LHCN-M2 (cell line): ENCODE results near the gene RPL36. TPM values are rescaled to one million over a fixed set of nuclear protein-coding genes. Genes with fewer than 3 reads are reported as not detected.

Experiments
- DNase-seq: peaks from one replicate; pipeline ENCODE4 v3.0.0-alpha.2; 2012; ENCODE audit warnings: low read depth
- polyA plus RNA-seq: library from polyadenylated mRNA; unstranded; fragments of >200 nt; gene quantifications from one replicate; pipeline ENCODE4 v1.2.1, GENCODE V29; 2012; ENCODE audit warnings: missing spikeins
- total RNA-seq: library from RNA; depleted of rRNA; stranded (reverse); fragments of >200 nt; gene quantifications from 2 replicates; pipeline ENCODE4 v1.2.3, GENCODE V29; 2014; rRNA removed

RPL36 gene
- 795 and 866 TPM in 2 replicates for total RNA-seq
- polyA plus RNA-seq: 1,408 TPM

DNA sequence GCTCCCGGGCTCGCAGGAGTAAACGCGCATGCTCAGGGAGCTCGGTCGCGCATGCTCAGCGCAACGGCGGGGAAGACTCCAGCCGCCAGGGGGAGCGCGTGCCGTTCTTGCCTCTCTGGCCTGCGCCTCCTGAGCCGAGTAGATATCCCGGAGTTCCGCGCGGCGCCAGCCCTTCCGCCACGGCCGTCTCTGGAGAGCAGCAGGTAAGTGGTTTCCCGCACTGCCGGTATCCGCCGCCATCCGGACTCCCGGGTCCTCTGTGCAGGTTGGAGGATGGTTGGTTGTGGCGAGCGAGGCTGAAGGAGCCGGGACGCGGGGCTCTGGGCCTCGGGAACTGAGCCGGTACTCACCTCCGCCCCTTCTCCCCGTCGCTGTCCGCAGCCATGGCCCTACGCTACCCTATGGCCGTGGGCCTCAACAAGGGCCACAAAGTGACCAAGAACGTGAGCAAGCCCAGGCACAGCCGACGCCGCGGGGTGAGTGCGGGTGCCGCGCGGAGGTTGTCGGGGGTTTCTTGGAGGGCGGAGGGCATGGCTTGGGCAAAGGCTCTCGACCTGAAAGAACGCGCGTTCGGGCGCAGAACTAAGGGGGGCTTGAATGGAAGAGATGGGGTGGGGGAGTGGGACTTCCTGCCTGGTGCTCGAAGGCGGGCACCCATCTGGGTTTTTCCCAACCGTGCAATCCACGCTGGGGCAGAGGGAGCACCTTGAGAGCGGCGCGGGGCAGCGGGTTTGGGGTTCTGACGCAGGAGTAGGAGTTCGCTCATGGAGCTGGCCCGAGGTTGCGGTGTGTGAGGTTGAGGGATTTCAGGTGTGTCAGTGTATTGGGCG lies at the start of gene RPL36:
TSS of gene RPL36 (plus strand) at position 171 of the 830 bp plus-strand sequence. CDS start at position 384, 213 bp downstream.
- DNase-seq: peak; percentile 95

DNA sequence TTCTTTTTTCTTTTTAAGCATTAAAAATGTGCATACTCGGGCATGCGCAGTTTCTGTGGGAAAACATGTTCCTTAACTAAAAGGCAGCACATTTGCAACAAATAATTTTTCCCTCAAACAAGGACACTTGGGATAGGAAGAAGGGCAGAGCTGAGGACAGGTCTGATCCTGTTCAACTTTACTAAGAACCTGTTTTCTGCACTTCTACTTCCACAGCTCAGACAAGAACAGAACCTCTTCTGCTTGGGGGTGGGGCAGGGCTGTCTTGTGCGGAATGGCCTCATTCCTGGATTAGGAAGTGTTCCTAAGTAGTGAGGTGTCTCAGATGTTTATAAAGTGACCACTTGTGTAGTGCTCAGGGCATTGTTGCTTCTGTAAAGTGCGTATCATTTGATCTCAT lies 48.9 kb upstream of the RPL36 start:
- DNase-seq: no peak

GRCh38 chr19:5642204-5642603 lies 47.9 kb upstream of the RPL36 start:
- DNase-seq: no peak

DNA sequence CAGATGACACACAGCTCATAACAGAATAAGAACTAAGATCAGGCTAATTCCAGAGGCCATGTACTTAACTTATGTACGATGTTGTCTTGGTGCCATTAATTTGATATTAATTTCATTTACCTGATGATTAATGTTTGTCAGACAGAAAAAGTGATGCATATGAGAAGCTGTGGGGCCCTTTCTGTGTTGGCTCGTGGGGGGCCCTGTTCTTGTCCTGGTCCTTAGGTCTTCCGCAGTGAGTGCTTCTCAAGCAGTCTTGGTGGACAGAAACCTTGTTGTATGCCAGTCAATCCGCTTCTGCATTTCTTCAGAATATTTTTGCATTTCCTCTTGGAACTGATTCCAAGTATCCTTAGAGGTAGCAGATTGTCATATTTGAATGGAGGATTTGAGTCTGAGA lies 47.0 kb upstream of the RPL36 start:
- DNase-seq: no peak

- DNase-seq: no peak
Observed at GRCh38 chr19:5644037-5644436, 46.1 kb upstream of the RPL36 start.

DNA sequence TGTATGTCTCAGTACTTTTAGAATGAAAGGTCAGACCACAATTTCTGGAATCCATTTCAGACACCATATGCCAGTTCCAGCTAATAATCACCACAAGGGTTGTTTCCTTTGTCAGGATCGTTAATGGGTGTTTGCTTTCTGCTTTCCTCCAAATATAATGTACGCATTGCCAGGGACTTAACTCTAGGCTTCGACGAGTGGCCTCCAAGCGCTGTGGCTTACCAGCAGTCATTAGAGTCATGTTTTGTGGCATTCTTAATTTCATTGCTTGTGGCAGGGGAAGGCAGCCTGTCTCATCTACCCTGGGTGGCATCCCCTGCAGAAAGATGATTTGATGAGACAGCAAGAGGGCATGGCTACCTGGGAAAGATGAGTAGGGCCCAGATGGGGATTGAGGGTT lies 44.7 kb upstream of the RPL36 start:
- no peak for DNase-seq

GRCh38 chr19:5646703-5647102 lies 43.4 kb upstream of the RPL36 start:
- no peak for DNase-seq

- no peak for DNase-seq
Observed at GRCh38 chr19:5648464-5648863, 41.6 kb upstream of the RPL36 start.

DNA sequence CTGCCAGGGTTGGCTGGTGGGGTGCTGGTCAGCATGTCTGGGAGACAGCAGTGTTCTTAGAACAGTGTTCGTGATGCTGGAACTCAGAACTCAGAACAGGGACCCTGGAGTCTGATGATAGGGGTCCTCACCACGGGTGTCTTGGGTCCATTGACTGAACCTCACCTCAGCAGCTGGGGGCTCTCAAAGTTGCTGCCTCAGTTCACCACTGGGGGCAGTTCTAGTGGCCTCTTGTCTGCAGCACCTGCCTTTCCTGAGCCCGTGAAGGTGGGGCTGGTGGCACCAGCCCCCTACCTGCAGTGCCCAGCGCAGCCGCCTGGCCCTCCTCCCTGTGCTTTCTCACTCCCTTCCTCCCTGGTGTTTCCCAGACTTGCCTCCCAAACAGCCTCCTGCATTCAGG lies 38.7 kb upstream of the RPL36 start:
- DNase-seq: no peak

GRCh38 chr19:5652261-5652660 lies 37.8 kb upstream of the RPL36 start:
- no peak for DNase-seq

GRCh38 chr19:5654931-5655330 lies 35.2 kb upstream of the RPL36 start:
- DNase-seq: no peak

GRCh38 chr19:5655412-5655811 lies 34.7 kb upstream of the RPL36 start:
- DNase-seq: no peak

- DNase-seq: no peak
Observed at GRCh38 chr19:5661483-5661882, 28.6 kb upstream of the RPL36 start.

- no peak for DNase-seq
Observed at GRCh38 chr19:5663904-5664303, 26.2 kb upstream of the RPL36 start.

- DNase-seq: no peak
Observed at GRCh38 chr19:5664515-5664914, 25.6 kb upstream of the RPL36 start.

DNA sequence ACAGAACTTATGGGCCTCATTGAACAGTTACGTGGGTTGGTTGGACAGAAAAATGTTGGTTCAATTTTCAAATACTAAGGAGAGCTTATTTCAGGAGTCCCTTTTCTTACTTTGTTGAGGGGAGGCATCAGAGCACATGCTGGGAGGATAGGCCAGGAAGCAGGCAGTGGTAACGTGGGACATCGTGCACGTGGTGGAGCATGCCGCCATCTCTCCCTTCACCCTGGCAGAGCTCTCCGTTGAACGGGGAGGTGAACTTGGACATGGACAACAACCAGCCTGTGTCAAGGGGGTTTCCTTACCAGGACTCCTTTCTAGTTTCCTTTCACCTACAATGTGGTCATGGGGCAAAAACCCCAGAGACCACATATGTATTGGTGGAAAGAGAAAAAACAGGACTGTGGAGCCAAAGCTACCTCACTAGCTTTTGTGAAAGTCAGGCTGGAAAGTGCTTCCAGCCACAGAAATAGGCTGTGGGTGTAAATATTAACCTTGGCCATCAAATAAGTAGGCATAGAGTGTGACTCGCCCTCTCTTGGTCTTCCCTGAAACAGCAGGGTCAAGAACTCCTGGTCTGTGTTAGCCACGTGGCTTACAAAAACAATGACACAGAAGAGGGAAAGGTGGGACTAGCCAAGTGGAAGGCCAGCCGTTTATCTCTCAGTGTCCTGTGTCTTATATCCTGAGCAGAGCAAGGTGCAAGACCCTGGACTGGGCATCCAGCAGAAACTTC lies 24.1 kb upstream of the RPL36 start:
- DNase-seq: peak; percentile 67

- DNase-seq: no peak
Observed at GRCh38 chr19:5666921-5667610, 23.0 kb upstream of the RPL36 start.

- no peak for DNase-seq
Observed at GRCh38 chr19:5667751-5668271, 22.3 kb upstream of the RPL36 start.

DNA sequence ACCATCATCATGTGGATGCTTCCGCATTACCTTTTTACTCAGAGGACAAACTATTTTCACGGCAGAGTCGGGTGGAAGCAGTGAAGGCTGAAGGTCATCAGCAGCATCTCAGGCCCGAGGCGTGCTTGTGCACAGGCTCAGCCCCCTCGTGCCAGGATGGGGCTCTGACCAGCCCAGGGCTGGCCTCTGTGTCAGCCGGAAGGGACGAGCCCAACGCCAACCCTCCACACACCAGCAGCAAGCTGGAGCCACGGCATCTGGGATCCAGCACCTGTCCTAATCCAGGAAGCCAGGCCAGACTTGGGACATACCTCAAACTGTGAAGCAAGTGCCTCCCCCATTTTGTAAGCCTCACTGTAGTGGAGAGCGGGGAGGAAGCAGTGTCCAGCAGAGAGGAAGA lies 20.9 kb upstream of the RPL36 start:
- no peak for DNase-seq

DNA sequence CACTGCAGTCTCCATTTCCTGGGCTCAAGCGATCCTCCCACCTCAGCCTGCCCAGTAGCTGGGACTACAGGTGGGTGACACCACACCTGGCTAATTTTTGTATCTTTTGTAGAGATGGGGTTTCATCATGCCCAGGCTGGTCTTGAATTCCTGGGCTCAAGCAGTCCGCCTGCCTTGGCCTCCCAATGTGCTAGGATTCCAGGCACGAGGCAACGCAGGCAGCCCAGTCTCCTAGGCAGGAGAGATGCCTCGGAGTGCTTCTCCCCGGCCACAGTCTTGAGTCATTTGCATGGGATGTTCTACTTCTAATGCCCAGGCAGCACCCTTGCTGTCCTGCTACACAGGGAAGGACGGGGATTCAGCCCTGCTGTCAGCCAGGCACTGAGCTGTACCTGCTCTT lies 18.5 kb upstream of the RPL36 start:
- DNase-seq: no peak

GRCh38 chr19:5672708-5673459 lies 17.2 kb upstream of the RPL36 start:
- DNase-seq: no peak
